LNCaP clone FGC (cell line): Measurements from ENCODE around the gene LPAR6.

ENCODE experiments used
- DNase-seq: peaks from one replicate; pipeline ENCODE4 v3.0.0-alpha.2; 2011; ENCODE audit warnings: low read depth
- H3K4me3 ChIP-seq: 2 replicates; pipeline ENCODE4 v1.5.1; 2011; ENCODE audit warnings: mild to moderate bottlenecking, low read depth, low read length, control low read depth
- CTCF ChIP-seq: IDR thresholded peaks from 2 replicates; pipeline ENCODE4 v1.5.1; 2012; ENCODE audit warnings: mild to moderate bottlenecking; ENCODE audit not compliant: control insufficient read depth, insufficient read depth; ENCODE audit errors: extremely low read depth

LPAR6 gene

GRCh38 chr13:48411841-48412531 lies 927 bp downstream of the LPAR6 start:
- peak overlapping the region; percentile 51 for H3K4me3 ChIP-seq
- no peak for TF ChIP-seq CTCF
- DNase-seq = no peak

DNA sequence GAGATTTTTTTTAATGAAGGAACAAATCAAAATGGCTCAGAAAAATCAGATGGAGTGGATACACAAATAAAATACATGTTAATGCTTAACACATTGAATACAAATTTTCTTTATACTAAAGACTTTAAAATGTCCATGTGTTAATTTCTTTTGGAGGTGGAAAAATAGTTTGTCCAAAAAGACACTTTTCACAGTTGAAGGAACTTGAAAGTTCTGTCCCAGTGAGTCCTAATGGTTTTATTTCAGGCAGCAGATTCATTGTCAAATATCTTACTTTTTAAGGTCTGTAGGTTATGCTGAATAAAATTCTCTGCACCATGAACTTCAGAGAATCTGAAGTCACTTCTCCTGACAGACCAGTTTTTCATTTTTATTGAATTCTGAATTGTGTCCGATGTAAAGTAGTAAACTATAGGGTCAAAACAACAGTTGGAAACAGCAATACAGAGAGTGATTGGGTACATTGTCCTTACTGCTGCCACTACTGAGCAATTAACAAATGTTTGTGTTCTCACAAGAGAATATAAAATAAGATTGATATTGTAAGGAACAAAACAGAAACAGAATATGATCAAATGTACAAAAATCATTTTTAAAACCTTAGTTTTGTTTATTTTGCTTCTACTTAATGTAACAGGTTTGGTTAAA lies 1.6 kb downstream of the LPAR6 start:
- no peak for DNase-seq
- TF ChIP-seq CTCF = no peak
- peak overlapping the region; percentile 51 for H3K4me3 ChIP-seq

DNA sequence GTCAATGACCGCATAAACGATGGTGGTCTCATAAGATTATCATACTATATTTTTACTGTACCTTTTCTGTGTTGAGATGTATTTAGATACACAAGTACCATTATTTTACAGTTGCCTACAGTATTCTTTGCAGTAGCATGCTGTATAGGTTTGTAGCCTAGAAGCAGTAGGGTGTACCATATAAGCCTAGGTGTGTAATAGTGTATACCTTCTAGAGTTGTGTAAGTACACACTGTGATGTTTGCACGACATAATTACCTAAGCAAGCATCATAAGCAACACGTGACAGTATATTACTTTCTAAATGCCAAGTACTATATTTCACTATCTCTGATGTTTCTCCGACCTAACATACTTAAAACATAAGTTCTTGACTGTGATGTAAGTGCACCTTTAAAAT lies 2.7 kb downstream of the LPAR6 start:
- no peak for TF ChIP-seq CTCF
- peak overlapping the region; percentile 15; the same call in 1 of the 2 replicates for H3K4me3 ChIP-seq
- DNase-seq = no peak

DNA sequence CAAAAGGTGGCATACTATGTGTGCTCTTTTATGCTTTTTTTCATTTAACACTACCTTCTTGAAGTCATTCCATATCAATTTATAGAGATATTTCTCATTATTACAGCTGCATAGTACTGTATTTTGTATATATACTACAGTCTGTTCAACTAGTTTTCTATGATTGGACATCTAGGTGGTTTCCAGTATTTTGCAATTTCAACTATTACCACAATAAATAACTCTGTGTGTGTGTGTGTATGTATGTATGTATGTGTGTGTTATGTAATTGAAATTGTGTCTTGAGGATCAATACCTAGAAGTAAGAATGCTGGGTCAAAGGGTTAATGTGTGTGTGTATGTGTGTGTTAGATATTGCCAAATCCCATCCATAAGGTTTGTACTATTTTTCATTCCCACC lies 7.0 kb downstream of the LPAR6 start:
- H3K4me3 ChIP-seq = no peak overlapping the region
- DNase-seq = no peak
- no peak for TF ChIP-seq CTCF

- DNase-seq = no peak
- H3K4me3 ChIP-seq = no peak overlapping the region
- TF ChIP-seq CTCF = no peak
These were observed 8.0 kb downstream of the LPAR6 start for GRCh38 chr13:48404952-48405351.

- H3K4me3 ChIP-seq = no peak overlapping the region
- TF ChIP-seq CTCF = no peak
- no peak for DNase-seq
These were observed 9.0 kb downstream of the LPAR6 start for GRCh38 chr13:48403913-48404312.
